HCT116 (cell line): ENCODE results near the gene FAM81A. TPM values are rescaled to one million over a fixed set of nuclear protein-coding genes. Genes with fewer than 3 reads are reported as not detected.

Experiments
- ATAC-seq: fragments of 200-7000 bp; cut with Tn5 transposase; 2 replicates; pipeline ENCODE4 v1.9.1; 2020; ENCODE audit warnings: mild to moderate bottlenecking, moderate library complexity
- BruUV-seq: library from RNA; stranded (reverse); fragments of 400-500 nt; replicated peaks from 2 replicates; lab custom pipeline; 2021; lab: Mats Ljungman, UMichigan
- CTCF ChIA-PET: fragments of 300-600 bp; sonication (Branson Sonifier 250); formaldehyde crosslinking; loops from one replicate; lab custom pipeline; 2021; ENCODE audit warnings: antibody characterized with exemption; lab: Charles Lee
- POLR2A ChIA-PET: fragments of 300-600, 350-600 bp; sonication (Branson Sonifier 250); formaldehyde crosslinking; loops from one replicate; lab custom pipeline; 2021; ENCODE audit warnings: antibody characterized with exemption; lab: Charles Lee
- RAD21 ChIA-PET, 2 experiments: fragments of 300-600 bp; sonication (Branson Sonifier 250); formaldehyde crosslinking; loops; one replicate each; lab custom pipeline; 2023; ENCODE audit warnings: low total read pairs in 2 of 2; ENCODE audit not compliant: uncharacterized antibody in 2 of 2, unreplicated experiment in 2 of 2, low non-redundant PET in 1 of 2; lab: Charles Lee
- DNase-seq: peaks from one replicate; pipeline ENCODE4 v3.0.0-alpha.2; 2010; ENCODE audit warnings: low read depth, low spot score
- H2AFZ ChIP-seq: fragments of 200-600 bp; shearing (Covaris generic), sonication (generic); 2 replicates; pipeline ENCODE4 v1.6.1; 2017; ENCODE audit warnings: low read depth, mixed run types, mixed read lengths, antibody characterized with exemption, low read length; ENCODE audit not compliant: poor library complexity, severe bottlenecking
- H3K27ac ChIP-seq: 2 replicates; pipeline ENCODE4 v1.5.1; 2012; ENCODE audit warnings: low read depth, low read length
- H3K27me3 ChIP-seq: fragments of 200-600 bp; sonication (generic); 2 replicates; pipeline ENCODE4 v1.6.1; 2016; ENCODE audit warnings: mixed run types, low read length, mixed read lengths; ENCODE audit not compliant: insufficient read depth
- H3K36me3 ChIP-seq, 2 experiments: fragments of 200-500 bp in 1 of 2; fragments of 200-600 bp in 1 of 2; sonication (Bioruptor generic) in 1 of 2; sonication (generic) in 1 of 2; 2 replicates each; pipeline versions ENCODE4 v1.5.1 to v1.6.1; 2014 to 2016; ENCODE audit warnings: low read length in 2 of 2, inconsistent platforms in 1 of 2, mixed read lengths in 1 of 2, mixed run types in 1 of 2; ENCODE audit not compliant: insufficient read depth in 2 of 2, control insufficient read depth in 1 of 2
- H3K4me1 ChIP-seq, 2 experiments: fragments of 200-600 bp in 1 of 2; sonication (generic) in 1 of 2; 2 replicates each; pipeline versions ENCODE4 v1.5.1 to v1.6.1; 2012 to 2017; ENCODE audit warnings: low read length in 2 of 2, inconsistent platforms in 1 of 2, mild to moderate bottlenecking in 1 of 2, mixed read lengths in 1 of 2, mixed run types in 1 of 2, moderate library complexity in 1 of 2; ENCODE audit not compliant: insufficient read depth in 2 of 2, control insufficient read depth in 1 of 2
- H3K4me2 ChIP-seq: fragments of 200-600 bp; sonication (generic); 2 replicates; pipeline ENCODE4 v1.6.1; 2017; ENCODE audit warnings: mixed run types, low read length, mixed read lengths
- H3K4me3 ChIP-seq, 2 experiments: fragments of 200-600 bp in 1 of 2; sonication (generic) in 1 of 2; replicated peaks in 1 of 2; 2 replicates each; pipeline ENCODE4 v1.5.1; 2011 to 2016; ENCODE audit warnings: low read length in 2 of 2, control low read depth in 1 of 2, low read depth in 1 of 2, mild to moderate bottlenecking in 1 of 2, mixed read lengths in 1 of 2, mixed run types in 1 of 2
- H3K79me2 ChIP-seq: fragments of 200-600 bp; sonication (generic); 2 replicates; pipeline ENCODE4 v1.6.1; 2017; ENCODE audit warnings: mild to moderate bottlenecking, mixed run types, low read length, moderate library complexity, mixed read lengths; ENCODE audit not compliant: insufficient read depth
- H3K9ac ChIP-seq: fragments of 200-600 bp; sonication (generic); 2 replicates; pipeline ENCODE4 v1.6.1; 2016; ENCODE audit warnings: low read length, mixed read lengths
- H3K9me2 ChIP-seq: fragments of 200-600 bp; sonication (generic), shearing (Covaris generic); 2 replicates; pipeline ENCODE4 v1.6.1; 2017; ENCODE audit warnings: mixed run types, mild to moderate bottlenecking, moderate library complexity; ENCODE audit not compliant: insufficient read depth
- H3K9me3 ChIP-seq, 2 experiments: fragments of 200-500 bp in 1 of 2; fragments of 200-600 bp in 1 of 2; sonication (Bioruptor generic) in 1 of 2; sonication (generic) in 1 of 2; 2 replicates each; pipeline ENCODE4 v1.6.1; 2014 to 2017; ENCODE audit warnings: low read length in 2 of 2, mixed read lengths in 2 of 2, inconsistent platforms in 1 of 2, low read depth in 1 of 2, mild to moderate bottlenecking in 1 of 2, mixed run types in 1 of 2, moderate library complexity in 1 of 2; ENCODE audit not compliant: control insufficient read depth in 1 of 2, insufficient read depth in 1 of 2
- H4K20me1 ChIP-seq: fragments of 200-600 bp; sonication (generic), shearing (Covaris generic); 2 replicates; pipeline ENCODE4 v1.6.1; 2017; ENCODE audit warnings: mixed run types, mild to moderate bottlenecking, moderate library complexity; ENCODE audit not compliant: insufficient read depth
- CBX3 ChIP-seq: IDR thresholded peaks from 2 replicates; pipeline ENCODE4 v1.6.1; 2012; ENCODE audit warnings: low read depth
- ELF1 ChIP-seq: IDR thresholded peaks from 2 replicates; pipeline ENCODE4 v1.6.1; 2012; ENCODE audit warnings: low read depth, borderline replicate concordance
- EZH2 ChIP-seq: fragments of 200-600 bp; sonication (generic); IDR thresholded peaks from 2 replicates; pipeline ENCODE4 v1.6.1; 2017; ENCODE audit warnings: antibody characterized with exemption, mixed run types
- EZH2phosphoT487 ChIP-seq: fragments of 200-600 bp; IDR thresholded peaks from 2 replicates; pipeline ENCODE4 v1.6.1; 2018; ENCODE audit warnings: antibody characterized with exemption, borderline replicate concordance
- POLR2AphosphoS5 ChIP-seq: IDR thresholded peaks from 2 replicates; pipeline ENCODE4 v1.6.1; 2011; ENCODE audit warnings: mild to moderate bottlenecking, low read depth, low read length, moderate library complexity
- RAD21 ChIP-seq: IDR thresholded peaks from 2 replicates; pipeline ENCODE4 v1.6.1; 2012; ENCODE audit warnings: low read depth, mild to moderate bottlenecking
- intact Hi-C: fragments of 100-400 bp; cut with micrococcal nuclease; formaldehyde crosslinking; loops from 2 replicates; pipeline ENCODE4 v1.10.0; 2022
- total RNA-seq: library from RNA; stranded (reverse); gene quantifications from one replicate; pipeline ENCODE4 v1.2.1, GENCODE V29; 2021; ENCODE audit not compliant: unreplicated experiment
- TF ChIP-seq, protein P1 (sequence below): IDR thresholded peaks from 2 replicates; pipeline ENCODE4 v1.6.1; 2012

The FAM81A gene
- total RNA-seq, 1 experiment from 2014 or later, result 6.6 TPM

DNA sequence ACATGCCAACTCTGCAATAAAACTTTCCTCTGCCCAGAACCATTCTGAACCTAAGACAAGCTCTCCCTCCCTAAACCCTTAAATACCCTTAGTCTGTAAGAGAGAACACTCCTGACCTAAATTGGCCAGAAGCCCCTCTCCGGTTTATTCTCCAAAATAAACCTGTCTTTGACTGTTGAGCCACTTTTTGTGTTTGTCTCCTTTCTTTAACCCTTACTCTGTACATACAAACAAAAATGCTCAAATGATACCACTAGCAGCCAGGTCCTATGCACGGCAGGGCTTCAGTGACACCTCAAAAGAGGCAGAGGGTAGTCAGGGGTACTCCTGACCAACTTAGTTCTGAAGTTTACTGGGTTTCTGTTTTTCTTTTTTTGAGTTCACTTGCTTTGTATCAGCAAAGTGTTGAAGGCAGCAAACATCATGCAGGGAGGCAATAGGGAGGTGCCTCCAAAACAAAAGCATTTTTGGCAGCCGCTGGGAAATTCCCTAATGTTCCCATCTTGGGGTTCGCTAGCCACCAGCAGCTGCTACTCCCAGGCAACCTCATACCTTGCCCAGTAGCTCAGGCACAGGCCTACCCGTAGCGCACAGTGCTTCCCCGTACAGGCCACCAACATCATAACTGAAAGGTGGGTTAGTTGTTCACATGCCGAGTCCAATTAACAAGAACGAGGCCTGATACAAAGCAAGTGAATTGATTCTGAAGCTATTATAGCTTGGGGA lies 110.7 kb downstream of the FAM81A start:
- TF ChIP-seq POLR2AphosphoS5 (no peak), EZH2phosphoT487 (no peak), ELF1 (no peak), RAD21 (no peak)
- TF ChIP-seq, protein P1, sequence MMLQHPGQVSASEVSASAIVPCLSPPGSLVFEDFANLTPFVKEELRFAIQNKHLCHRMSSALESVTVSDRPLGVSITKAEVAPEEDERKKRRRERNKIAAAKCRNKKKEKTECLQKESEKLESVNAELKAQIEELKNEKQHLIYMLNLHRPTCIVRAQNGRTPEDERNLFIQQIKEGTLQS, result no peak
- POLR2A ChIA-PET, result no interaction called here

DNA sequence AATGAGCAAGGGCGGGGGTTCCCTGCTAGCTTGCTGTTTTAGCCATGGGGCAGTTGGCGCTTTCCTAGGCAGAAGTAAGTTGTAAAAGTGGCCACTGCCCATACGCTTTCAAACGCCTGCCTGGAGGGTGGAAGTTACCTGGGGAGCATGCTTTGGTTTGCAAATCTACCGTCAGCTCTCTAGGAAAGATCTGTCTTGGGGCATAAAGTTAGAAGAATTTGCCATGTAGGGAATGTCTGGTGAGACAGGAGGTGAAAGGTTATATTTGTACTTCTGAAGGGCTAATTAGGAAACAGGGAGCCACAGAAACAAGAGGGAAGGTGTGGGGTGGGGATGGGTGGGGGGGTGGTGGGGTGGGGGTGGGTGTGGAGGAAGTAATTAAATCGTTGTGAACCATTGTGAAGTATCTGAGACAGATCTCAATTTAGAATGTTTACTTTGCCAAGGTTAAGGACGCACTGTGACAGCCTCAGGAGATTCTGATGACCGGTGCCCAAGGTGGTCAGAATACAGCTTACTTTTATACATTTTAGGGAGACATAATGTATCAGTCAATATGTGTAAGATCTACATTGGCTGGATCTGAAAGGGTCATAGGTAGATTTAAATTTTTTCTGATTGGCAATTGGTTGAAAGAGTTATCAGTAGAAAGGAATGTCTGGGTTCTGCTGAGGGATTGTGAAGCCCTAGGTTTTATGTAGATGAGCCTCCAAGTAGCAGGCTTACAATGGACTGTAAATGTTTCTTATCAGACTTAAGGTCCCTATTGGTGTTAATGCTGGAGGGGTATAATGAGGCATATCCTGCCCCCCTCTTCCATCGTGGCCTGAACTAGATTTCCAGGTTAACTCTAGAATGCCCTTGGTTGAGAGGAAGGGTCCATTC lies 111.6 kb downstream of the FAM81A start:
- ATAC-seq (no peak), DNase-seq (no peak)
- POLR2A ChIA-PET, result no interaction called here
- Histone ChIP-seq H3K9me2 (no peaks in the 10 kb centered on the region), H3K79me2 (no peaks in the 10 kb centered on the region), H3K27ac (no peak overlapping the region), H3K4me3 (no peak overlapping the region), H3K27me3 (no peaks in the 10 kb centered on the region), H2AFZ (no peak overlapping the region), H3K4me2 (no peak overlapping the region), H3K9me3 (no peaks in the 10 kb centered on the region), H4K20me1 (no peaks in the 10 kb centered on the region), H3K4me1 (peaks cover 0 to under 1% of the 10 kb centered on the region in 2 experiments; a peak in 1 of 4 replicates), H3K36me3 (no peaks in the 10 kb centered on the region), H3K9ac (no peak overlapping the region)
- no TSS peak for BruUV-seq
- intact Hi-C loops, result no loop called here
- CTCF ChIA-PET, result no interaction called here
- TF ChIP-seq EZH2 (no peak), CBX3 (no peak)
- TF ChIP-seq, protein P1, result no peak
- RAD21 ChIA-PET, result no interaction called here

More for the DNA sequence above, 110.7 kb downstream of the FAM81A start:
- Histone ChIP-seq H3K9me2 (no peaks in the 10 kb centered on the region), H4K20me1 (no peaks in the 10 kb centered on the region), H3K4me2 (no peak overlapping the region), H3K27ac (no peak overlapping the region), H3K9me3 (no peaks in the 10 kb centered on the region), H3K36me3 (no peaks in the 10 kb centered on the region), H3K27me3 (no peaks in the 10 kb centered on the region), H2AFZ (no peak overlapping the region), H3K9ac (no peak overlapping the region), H3K79me2 (no peaks in the 10 kb centered on the region), H3K4me3 (no peak overlapping the region), H3K4me1 (peaks cover 6 to 10% of the 10 kb centered on the region in 2 experiments; a peak in 3 of 4 replicates)
- CTCF ChIA-PET, result no interaction called here
- intact Hi-C loops, result no loop called here
- no TSS peak for BruUV-seq
- ATAC-seq, result no peak
- RAD21 ChIA-PET, result no interaction called here
- no peak for DNase-seq
